DMS53 treated with DMSO at 0.1 percent for 48 hours (cell line): ENCODE data around the gene FMO4.
"Not testable (repeated sequence)": the region's sequence is repeated elsewhere in the genome, so short reads cannot be mapped to it uniquely, and the experiment has no call there.

Experiments used
- DNase-seq: peaks from one replicate; lab custom pipeline; 2025; ENCODE audit not compliant: unreplicated experiment; lab: John Stamatoyannopoulos, UW

FMO4 gene

GRCh38 chr1:171334024-171334640 lies 20.1 kb downstream of the FMO4 start:
- no peak for DNase-seq

GRCh38 chr1:171335964-171336363 lies 22.0 kb downstream of the FMO4 start:
- DNase-seq, result no peak

- not testable (repeated sequence) for DNase-seq
Observed at GRCh38 chr1:171339345-171339744, 25.4 kb downstream of the FMO4 start.

GRCh38 chr1:171343727-171344472 lies 29.9 kb downstream of the FMO4 start:
- DNase-seq, result no peak

GRCh38 chr1:171344473-171344820 lies 30.5 kb downstream of the FMO4 start:
- no peak for DNase-seq

- no peak for DNase-seq
Observed at GRCh38 chr1:171345536-171345935, 31.6 kb downstream of the FMO4 start.

GRCh38 chr1:171346881-171347280 lies 32.9 kb downstream of the FMO4 start:
- DNase-seq, result no peak

- no peak for DNase-seq
Observed at GRCh38 chr1:171350594-171350993, 36.6 kb downstream of the FMO4 start.

GRCh38 chr1:171351961-171352360 lies 38.0 kb downstream of the FMO4 start:
- DNase-seq, result no peak

GRCh38 chr1:171352554-171352953 lies 38.6 kb downstream of the FMO4 start:
- DNase-seq, result no peak

GRCh38 chr1:171355727-171356126 lies 41.7 kb downstream of the FMO4 start:
- no peak for DNase-seq

GRCh38 chr1:171357179-171357578 lies 43.2 kb downstream of the FMO4 start:
- DNase-seq, result no peak

- not testable (repeated sequence) for DNase-seq
Observed at GRCh38 chr1:171359355-171359648, 45.3 kb downstream of the FMO4 start.

- not testable (repeated sequence) for DNase-seq
Observed at GRCh38 chr1:171359731-171360527, 45.9 kb downstream of the FMO4 start.

- DNase-seq, result no peak
Observed at GRCh38 chr1:171366085-171366484, 52.1 kb downstream of the FMO4 start.

GRCh38 chr1:171366816-171367215 lies 52.8 kb downstream of the FMO4 start:
- no peak for DNase-seq

GRCh38 chr1:171367436-171367835 lies 53.5 kb downstream of the FMO4 start:
- DNase-seq, result no peak

GRCh38 chr1:171372418-171373084 lies 58.6 kb downstream of the FMO4 start:
- DNase-seq, result no peak

- peak; percentile 4 for DNase-seq
Observed at GRCh38 chr1:171373357-171374122, 59.6 kb downstream of the FMO4 start.

GRCh38 chr1:171379846-171380245 lies 65.9 kb downstream of the FMO4 start:
- DNase-seq, result no peak

- DNase-seq, result no peak
Observed at GRCh38 chr1:171381866-171382210, 67.9 kb downstream of the FMO4 start.
